ENCODE results near the gene GSK3A.

The GSK3A gene

GRCh38 chr19:42251572-42252358, 9.4 kb upstream of the GSK3A start:
- peak overlapping the region; percentile 51 for H3K27ac ChIP-seq
- no peak for DNase-seq
- no peak for TF ChIP-seq CTCF (IDR thresholded peaks at IDR 0.05; ENCODE audit: low read depth, low read length, missing control alignments)
- peak overlapping the region; percentile 93 for H3K4me3 ChIP-seq (ENCODE audit: low read depth, low read length)
- peaks cover 22% of the 10 kb centered on the region for H3K36me3 ChIP-seq (replicated peaks)
- in situ Hi-C loops (cut with HindIII; ENCODE audit: low pct_ligation_motif_present, low sequenced_read_pairs): no loop called here
- no peaks in the 10 kb centered on the region for H3K27me3 ChIP-seq (replicated peaks)

- peaks cover 22% of the 10 kb centered on the region for H3K36me3 ChIP-seq (replicated peaks)
- peak overlapping the region; percentile 1 for H3K27ac ChIP-seq
- in situ Hi-C loops (cut with HindIII; ENCODE audit: low pct_ligation_motif_present, low sequenced_read_pairs): no loop called here
- peak overlapping the region; percentile 17 for H3K4me3 ChIP-seq (ENCODE audit: low read depth, low read length)
- no peak for DNase-seq
- no peak for TF ChIP-seq CTCF (IDR thresholded peaks at IDR 0.05; ENCODE audit: low read depth, low read length, missing control alignments)
- no peaks in the 10 kb centered on the region for H3K27me3 ChIP-seq (replicated peaks)
Observed at GRCh38 chr19:42250666-42251531, 8.5 kb upstream of the GSK3A start.

- no peak for TF ChIP-seq CTCF (IDR thresholded peaks at IDR 0.05; ENCODE audit: low read depth, low read length, missing control alignments)
- no peak overlapping the region for H3K4me3 ChIP-seq (ENCODE audit: low read depth, low read length)
- H3K36me3 ChIP-seq (replicated peaks): peaks cover 22% of the 10 kb centered on the region
- no peak for DNase-seq
- in situ Hi-C loops (cut with HindIII; ENCODE audit: low pct_ligation_motif_present, low sequenced_read_pairs): no loop called here
- no peaks in the 10 kb centered on the region for H3K27me3 ChIP-seq (replicated peaks)
- H3K27ac ChIP-seq: peak overlapping the region; percentile 1
Observed at GRCh38 chr19:42250183-42250665, 7.8 kb upstream of the GSK3A start.

GRCh38 chr19:42249769-42250168, 7.4 kb upstream of the GSK3A start:
- in situ Hi-C loops (cut with HindIII; ENCODE audit: low pct_ligation_motif_present, low sequenced_read_pairs): no loop called here
- peaks cover 22% of the 10 kb centered on the region for H3K36me3 ChIP-seq (replicated peaks)
- H3K27ac ChIP-seq: no peak overlapping the region
- H3K27me3 ChIP-seq (replicated peaks): no peaks in the 10 kb centered on the region
- no peak overlapping the region for H3K4me3 ChIP-seq (ENCODE audit: low read depth, low read length)
- no peak for TF ChIP-seq CTCF (IDR thresholded peaks at IDR 0.05; ENCODE audit: low read depth, low read length, missing control alignments)
- no peak for DNase-seq

- in situ Hi-C loops (cut with HindIII; ENCODE audit: low pct_ligation_motif_present, low sequenced_read_pairs): no loop called here
- Histone ChIP-seq H3K27me3 (replicated peaks) (no peaks in the 10 kb centered on the region), H3K27ac (no peak overlapping the region), H3K36me3 (replicated peaks) (peaks cover 22% of the 10 kb centered on the region), H3K4me3 (ENCODE audit: low read depth, low read length) (no peak overlapping the region)
- no peak for TF ChIP-seq CTCF (IDR thresholded peaks at IDR 0.05; ENCODE audit: low read depth, low read length, missing control alignments)
- DNase-seq: no peak
Observed at GRCh38 chr19:42249149-42249750, 6.8 kb upstream of the GSK3A start.

All from brain microvascular endothelial cell (primary cell).